Mucosa of descending colon (tissue), 3 donors: ENCODE data around the gene GPR39. TPM values are rescaled to one million over a fixed set of nuclear protein-coding genes. Genes with fewer than 3 reads are reported as not detected.

ENCODE experiments used
- ATAC-seq: fragments of 200-7000 bp; cut with Tn5 transposase; one replicate; pipeline ENCODE4 v1.9.1; 2020; ENCODE audit warnings: mild to moderate bottlenecking, moderate library complexity
- DNase-seq, 3 donors: peaks; one replicate each; pipeline ENCODE4 v3.0.0-alpha.2; 2020
- H3K36me3 ChIP-seq: fragments of 200-600 bp; one replicate; pipeline ENCODE4 v1.8.0; 2021; ENCODE audit warnings: low read depth, mild to moderate bottlenecking
- H3K4me1 ChIP-seq: fragments of 200-600 bp; one replicate; pipeline ENCODE4 v1.8.0; 2021; ENCODE audit warnings: low read depth, mild to moderate bottlenecking
- H3K4me3 ChIP-seq: fragments of 200-600 bp; one replicate; pipeline ENCODE4 v1.8.0; 2021; ENCODE audit warnings: mild to moderate bottlenecking
- H3K9me3 ChIP-seq: fragments of 200-600 bp; one replicate; pipeline ENCODE4 v1.8.0; 2021; ENCODE audit warnings: mild to moderate bottlenecking
- intact Hi-C, 2 donors: fragments of 100-400 bp; cut with DNase I in 1 of 2; cut with micrococcal nuclease in 1 of 2; formaldehyde crosslinking; loops; one replicate each; pipeline versions ENCODE4 v1.11.0 to v1.11.1; 2022; cut with DNase I, micrococcal nuclease
- total RNA-seq, 3 donors: library from RNA; stranded (reverse); fragmentation: NEBNext Ultra II Directional in 2 of 3; extraction: Animal tissue kit (Norgen Biotek cat#: 25700) in 2 of 3; gene quantifications; one replicate each; pipeline versions ENCODE4 v1.2.1 to v1.2.4, GENCODE V29; 2021 to 2023
- TF ChIP-seq, protein P1 (sequence below): fragments of 200-600 bp; IDR thresholded peaks from one replicate; pipeline ENCODE4 v1.8.0; 2022; ENCODE audit warnings: antibody characterized with exemption, mild to moderate bottlenecking
- donor health status: DM: no; HTN: no; CAD: no; lungs with moderate emphysema.
- donor health status: DM: no; HTN: no; CAD: no.
- donor health status: DM: no; HTN: yes; CAD: no.

The GPR39 gene
- total RNA-seq, 3 donors from 2014 or later: 11.6 to 33.7 (median 20.6) TPM

DNA sequence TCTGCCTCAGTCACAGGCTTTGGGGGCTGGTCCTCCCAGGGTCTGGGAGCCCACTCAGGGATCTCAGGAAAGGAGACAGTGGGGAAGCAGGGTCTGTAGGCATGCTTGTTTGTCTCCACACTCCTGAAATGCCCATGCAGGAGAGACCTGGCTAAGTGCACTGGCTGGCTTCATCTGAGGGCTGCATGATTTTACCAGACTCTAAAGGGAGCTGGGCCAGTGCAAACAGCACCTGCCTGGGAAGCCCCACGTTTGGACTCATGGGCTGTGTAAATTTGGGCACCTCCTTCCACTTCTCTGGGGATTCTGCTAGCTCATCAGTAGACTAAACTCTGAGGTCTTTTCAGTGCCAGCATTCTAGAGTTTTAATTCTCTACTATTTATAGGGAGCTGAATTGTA, 219.7 kb downstream of the GPR39 start:
- no peak for ATAC-seq
- TF ChIP-seq, protein P1, sequence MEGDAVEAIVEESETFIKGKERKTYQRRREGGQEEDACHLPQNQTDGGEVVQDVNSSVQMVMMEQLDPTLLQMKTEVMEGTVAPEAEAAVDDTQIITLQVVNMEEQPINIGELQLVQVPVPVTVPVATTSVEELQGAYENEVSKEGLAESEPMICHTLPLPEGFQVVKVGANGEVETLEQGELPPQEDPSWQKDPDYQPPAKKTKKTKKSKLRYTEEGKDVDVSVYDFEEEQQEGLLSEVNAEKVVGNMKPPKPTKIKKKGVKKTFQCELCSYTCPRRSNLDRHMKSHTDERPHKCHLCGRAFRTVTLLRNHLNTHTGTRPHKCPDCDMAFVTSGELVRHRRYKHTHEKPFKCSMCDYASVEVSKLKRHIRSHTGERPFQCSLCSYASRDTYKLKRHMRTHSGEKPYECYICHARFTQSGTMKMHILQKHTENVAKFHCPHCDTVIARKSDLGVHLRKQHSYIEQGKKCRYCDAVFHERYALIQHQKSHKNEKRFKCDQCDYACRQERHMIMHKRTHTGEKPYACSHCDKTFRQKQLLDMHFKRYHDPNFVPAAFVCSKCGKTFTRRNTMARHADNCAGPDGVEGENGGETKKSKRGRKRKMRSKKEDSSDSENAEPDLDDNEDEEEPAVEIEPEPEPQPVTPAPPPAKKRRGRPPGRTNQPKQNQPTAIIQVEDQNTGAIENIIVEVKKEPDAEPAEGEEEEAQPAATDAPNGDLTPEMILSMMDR: no peak
- H3K9me3 ChIP-seq: no peaks in the 10 kb centered on the region
- no peak for DNase-seq
- H3K4me1 ChIP-seq: peaks cover 21% of the 10 kb centered on the region
- intact Hi-C loops: no loop called here
- H3K36me3 ChIP-seq: no peaks in the 10 kb centered on the region
- H3K4me3 ChIP-seq: no peak overlapping the region

DNA sequence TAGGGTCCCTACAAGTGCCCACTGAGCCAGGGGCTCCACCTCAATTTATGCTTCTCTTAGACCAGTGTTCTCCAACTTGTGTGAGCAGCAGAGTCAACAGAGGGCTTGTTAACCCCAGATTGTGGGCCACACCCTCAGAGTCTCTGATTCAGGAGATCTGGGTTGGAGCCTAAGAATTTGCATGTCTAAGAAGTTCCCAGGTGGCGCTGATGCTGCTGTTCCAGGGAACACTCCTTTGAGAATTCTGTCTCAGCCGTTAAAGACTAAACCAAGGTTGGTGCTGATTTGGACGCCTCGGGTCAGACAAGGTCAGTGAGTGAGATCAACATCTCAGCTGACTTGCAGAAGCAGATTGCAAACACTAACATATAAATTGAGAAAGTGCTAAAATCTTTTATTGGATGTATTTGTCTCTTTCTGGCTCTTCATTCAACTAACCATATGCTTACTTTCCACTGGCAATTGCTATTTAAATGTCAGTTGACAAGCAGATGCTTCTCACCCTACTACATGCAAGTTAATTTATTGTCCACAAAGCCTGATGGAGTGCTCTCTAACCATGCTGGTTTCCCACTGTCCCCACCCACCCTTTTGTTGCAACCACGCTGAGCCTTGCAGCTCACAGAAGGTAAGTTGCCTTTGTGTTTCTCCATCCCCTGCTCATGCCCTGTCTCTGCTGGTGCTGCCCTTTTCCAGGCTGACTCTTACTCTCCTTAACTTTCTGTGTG, 221.9 kb downstream of the GPR39 start:
- peak; percentile 25 for ATAC-seq
- Histone ChIP-seq H3K4me1 (peaks cover 10% of the 10 kb centered on the region), H3K36me3 (no peaks in the 10 kb centered on the region), H3K9me3 (no peaks in the 10 kb centered on the region), H3K4me3 (no peak overlapping the region)
- intact Hi-C loops: no loop called here
- TF ChIP-seq, protein P1: no peak
- no peak for DNase-seq

DNA sequence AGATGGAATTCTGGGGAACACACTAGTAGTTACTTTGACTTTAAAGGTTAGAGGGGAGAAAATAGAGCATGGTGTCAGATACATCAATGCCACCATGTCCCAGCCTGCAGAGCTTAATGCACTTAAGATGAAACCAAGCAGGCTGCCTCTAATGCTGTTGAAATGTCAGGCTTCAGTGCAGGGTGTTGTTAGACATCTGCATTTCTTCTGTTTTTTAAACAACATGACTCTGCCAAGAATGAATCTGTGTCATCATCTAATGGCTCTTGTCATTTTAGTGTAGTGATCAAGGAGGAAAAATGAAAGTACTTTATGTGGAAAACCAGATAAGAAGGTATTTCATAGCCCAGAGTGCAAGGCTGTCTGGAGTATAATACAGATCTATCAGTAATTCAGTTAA, 223.5 kb downstream of the GPR39 start:
- intact Hi-C loops: no loop called here
- ATAC-seq: no peak
- no peak for DNase-seq
- Histone ChIP-seq H3K36me3 (no peaks in the 10 kb centered on the region), H3K4me1 (peaks cover 10% of the 10 kb centered on the region), H3K4me3 (no peak overlapping the region), H3K9me3 (no peaks in the 10 kb centered on the region)
- TF ChIP-seq, protein P1: no peak

DNA sequence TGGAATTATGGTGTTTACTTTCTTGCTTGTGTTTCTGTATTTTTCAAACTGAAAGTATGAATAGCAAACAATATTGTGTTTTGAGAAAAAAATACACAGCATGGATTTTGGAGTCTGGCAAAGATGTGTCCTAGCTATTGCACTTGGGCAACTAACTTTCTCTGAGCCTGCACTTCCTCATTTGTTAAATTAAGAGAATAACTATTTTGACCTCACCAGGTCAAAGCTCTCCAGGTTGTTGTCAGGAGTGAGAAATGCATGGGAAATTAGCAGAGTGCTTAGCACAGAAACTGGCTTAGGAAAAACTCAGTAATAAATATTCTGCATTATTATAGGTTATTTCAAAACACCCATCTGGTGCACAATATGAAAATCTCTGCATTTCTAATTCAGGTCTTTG, 225.2 kb downstream of the GPR39 start:
- ATAC-seq: no peak
- intact Hi-C loops: no loop called here
- DNase-seq: no peak
- Histone ChIP-seq H3K4me3 (no peak overlapping the region), H3K36me3 (no peaks in the 10 kb centered on the region), H3K4me1 (no peaks in the 10 kb centered on the region), H3K9me3 (no peaks in the 10 kb centered on the region)
- TF ChIP-seq, protein P1: no peak

DNA sequence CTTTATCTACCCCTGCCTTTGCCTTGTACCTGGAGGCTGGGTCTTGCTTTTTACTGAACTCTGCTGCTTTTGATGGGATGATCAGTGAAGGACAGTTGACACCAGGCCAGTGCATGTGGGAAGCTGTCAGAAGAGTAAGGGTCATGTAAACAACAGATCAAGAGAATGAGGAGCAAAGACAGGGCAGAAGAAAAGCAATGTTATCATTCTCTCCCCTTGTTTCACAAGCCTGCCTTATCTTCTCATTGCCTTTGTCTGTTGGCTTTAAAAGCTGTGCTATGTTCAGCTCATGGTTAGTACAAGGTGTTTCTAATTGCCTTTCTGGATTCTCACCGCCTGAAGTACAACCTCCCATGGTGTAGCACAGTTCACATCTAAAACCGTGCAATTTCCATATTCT, 225.8 kb downstream of the GPR39 start:
- Histone ChIP-seq H3K4me3 (no peak overlapping the region), H3K36me3 (no peaks in the 10 kb centered on the region), H3K4me1 (no peaks in the 10 kb centered on the region), H3K9me3 (no peaks in the 10 kb centered on the region)
- intact Hi-C loops: no loop called here
- no peak for DNase-seq
- TF ChIP-seq, protein P1: no peak
- no peak for ATAC-seq
